Prostate gland (tissue), 2 donors: Measurements from ENCODE around the gene JARID2. TPM values are rescaled to one million over a fixed set of nuclear protein-coding genes. Genes with fewer than 3 reads are reported as not detected.

ENCODE experiments used
- DNase-seq: peaks from one replicate; pipeline ENCODE4 v3.0.0-alpha.2; 2019; ENCODE audit warnings: low spot score
- H3K27ac ChIP-seq, 2 donors: fragments of 200-600 bp; sonication (generic); 2 replicates each; pipeline ENCODE4 v1.5.1; 2017 to 2019
- H3K27me3 ChIP-seq: fragments of 200-600 bp; sonication (generic); replicated peaks from 2 replicates; pipeline ENCODE4 v1.5.1; 2019; ENCODE audit not compliant: insufficient read depth
- H3K36me3 ChIP-seq, 2 donors: fragments of 200-600 bp; sonication (generic); 1 replicate in 1 of 2; 2 replicates in 1 of 2; pipeline versions ENCODE4 v1.5.1 to v1.8.1; 2017 to 2019
- H3K4me1 ChIP-seq: fragments of 200-600 bp; sonication (generic); replicated peaks from 2 replicates; pipeline ENCODE4 v1.5.1; 2019
- H3K4me3 ChIP-seq, 2 donors: fragments of 200-600 bp; sonication (generic); 2 replicates each; pipeline ENCODE4 v1.5.1; 2017 to 2019
- H3K9me3 ChIP-seq: fragments of 200-600 bp; sonication (generic); 2 replicates; pipeline ENCODE4 v1.5.1; 2017
- CTCF ChIP-seq, 4 experiments: fragments of 200-600 bp in 2 of 4; fragments of 450-650 bp in 2 of 4; sonication (generic) in 2 of 4; IDR thresholded peaks; 1 replicate in 3 of 4; 2 replicates in 1 of 4; pipeline ENCODE4 v1.5.1; 2016 to 2019; ENCODE audit warnings: antibody characterized with exemption in 4 of 4, mild to moderate bottlenecking in 2 of 4, moderate library complexity in 2 of 4
- POLR2A ChIP-seq: fragments of 450-650 bp; IDR thresholded peaks from one replicate; pipeline ENCODE4 v1.6.1; 2016; ENCODE audit warnings: antibody characterized with exemption, mild to moderate bottlenecking
- POLR2AphosphoS5 ChIP-seq: sonication (generic); formaldehyde crosslinking; IDR thresholded peaks from one replicate; pipeline ENCODE4 v1.6.1; 2017; ENCODE audit warnings: antibody characterized with exemption
- WGBS: methylation state at CpG from one replicate; pipeline ENCODE4 v1.1.5; 2018; 5-methylcytosine and 5-hydroxymethylcytosine counted together
- intact Hi-C: fragments of 100-400 bp; cut with DNase I; formaldehyde crosslinking; loops from one replicate; pipeline ENCODE4 v1.14.2; 2022
- total RNA-seq, 2 donors: library from RNA; depleted of rRNA; stranded (reverse); fragments of >200 nt; gene quantifications; one replicate each; pipeline ENCODE4 v1.1.0, GENCODE V29; 2016

Gene JARID2
- total RNA-seq, 2 donors from 2014 or later: 7.7 to 35.4 TPM

- whole genome bisulfite sequencing: 96% methylated on average over 7 of the region's 7 CpGs
- Histone ChIP-seq H3K9me3 (no peaks in the 10 kb centered on the region), H3K27ac (no peak overlapping the region), H3K36me3 (no peaks in the 10 kb centered on the region), H3K4me3 (no peak overlapping the region), H3K27me3 (no peaks in the 10 kb centered on the region), H3K4me1 (no peaks in the 10 kb centered on the region)
- intact Hi-C loops: no loop called here
- no peak for DNase-seq
- TF ChIP-seq CTCF (IDR thresholded peaks at IDR 0.05) (no peak), POLR2A (no peak), POLR2AphosphoS5 (no peak)
Measured at GRCh38 chr6:15393605-15394004, 147.7 kb downstream of the JARID2 start.

GRCh38 chr6:15395087-15395486 is 149.2 kb downstream of the JARID2 start:
- TF ChIP-seq POLR2AphosphoS5: no peak
- TF ChIP-seq POLR2A: no peak
- no peak overlapping the region for H3K4me3 ChIP-seq
- 88% methylated on average over 8 of the region's 8 CpGs for WGBS
- no peaks in the 10 kb centered on the region for H3K27me3 ChIP-seq
- intact Hi-C loops: no loop called here
- DNase-seq: no peak
- no peaks in the 10 kb centered on the region for H3K9me3 ChIP-seq
- H3K36me3 ChIP-seq: no peaks in the 10 kb centered on the region
- H3K27ac ChIP-seq: no peak overlapping the region
- H3K4me1 ChIP-seq: no peaks in the 10 kb centered on the region

GRCh38 chr6:15396808-15397207 is 150.9 kb downstream of the JARID2 start:
- 51% methylated on average over 3 of the region's 3 CpGs for WGBS

GRCh38 chr6:15398633-15399275 is 152.9 kb downstream of the JARID2 start:
- no peaks in the 10 kb centered on the region for H3K36me3 ChIP-seq
- H3K27me3 ChIP-seq: no peaks in the 10 kb centered on the region
- intact Hi-C loops: no loop called here
- WGBS: 81% methylated on average over 8 of the region's 8 CpGs
- TF ChIP-seq POLR2A: no peak
- no peak for TF ChIP-seq CTCF (IDR thresholded peaks at IDR 0.05)
- no peak for TF ChIP-seq POLR2AphosphoS5
- H3K9me3 ChIP-seq: no peaks in the 10 kb centered on the region
- no peaks in the 10 kb centered on the region for H3K4me1 ChIP-seq
- no peak overlapping the region for H3K27ac ChIP-seq
- H3K4me3 ChIP-seq: no peak overlapping the region
- DNase-seq: no peak

More at GRCh38 chr6:15396808-15397207, 150.9 kb downstream of the JARID2 start:
- Histone ChIP-seq H3K36me3 (no peaks in the 10 kb centered on the region), H3K27me3 (no peaks in the 10 kb centered on the region), H3K27ac (no peak overlapping the region), H3K4me1 (no peaks in the 10 kb centered on the region), H3K4me3 (no peak overlapping the region), H3K9me3 (no peaks in the 10 kb centered on the region)
- DNase-seq: peak; percentile 29
- intact Hi-C loops: no loop called here
- no peak for TF ChIP-seq CTCF (IDR thresholded peaks at IDR 0.05)
- TF ChIP-seq POLR2AphosphoS5: peak; percentile 24

- peak; percentile 74 for DNase-seq
- intact Hi-C loops: no loop called here
- H3K9me3 ChIP-seq: no peaks in the 10 kb centered on the region
- TF ChIP-seq CTCF (IDR thresholded peaks at IDR 0.05): no peak
- no peak for TF ChIP-seq POLR2AphosphoS5
- no peak for TF ChIP-seq POLR2A
- no peaks in the 10 kb centered on the region for H3K27me3 ChIP-seq
- H3K4me1 ChIP-seq: no peaks in the 10 kb centered on the region
- H3K27ac ChIP-seq: no peak overlapping the region
- H3K36me3 ChIP-seq: no peaks in the 10 kb centered on the region
- peak overlapping the region in 1 of 2 donors; percentile 14 for H3K4me3 ChIP-seq
- WGBS: 7% methylated on average over 9 of the region's 9 CpGs
Measured at GRCh38 chr6:15399641-15400470, 154.0 kb downstream of the JARID2 start.
